Stimulated activated naive CD8-positive, alpha-beta T cell treated with anti-CD3 and anti-CD28 coated beads, Interleukin-15, amount 100 ng/mL, for 72 hours (primary cell): ENCODE measurements around the gene TMPRSS3.

ENCODE experiments used
- ATAC-seq: fragments of 150-1000 bp; cut with Tn5 transposase; 2 replicates; pipeline ENCODE4 v1.10.0; 2021; ENCODE audit warnings: mild to moderate bottlenecking, moderate library complexity
- DNase-seq, 2 donors: peaks; one replicate each; pipeline ENCODE4 v3.0.0; 2021 to 2022
- H3K27ac Mint-ChIP-seq, 2 donors: one replicate each; pipeline ENCODE4 v1.8.0; 2022; ENCODE audit warnings: mild to moderate bottlenecking in 2 of 2, mixed read lengths in 2 of 2, moderate library complexity in 2 of 2
- H3K27me3 Mint-ChIP-seq: one replicate; pipeline ENCODE4 v1.8.0; 2022; ENCODE audit warnings: mixed read lengths
- H3K4me1 Mint-ChIP-seq: one replicate; pipeline ENCODE4 v1.8.0; 2022; ENCODE audit warnings: mild to moderate bottlenecking, mixed read lengths
- H3K4me3 Mint-ChIP-seq, 2 donors: one replicate each; pipeline ENCODE4 v1.8.0; 2022; ENCODE audit warnings: mild to moderate bottlenecking in 2 of 2, mixed read lengths in 2 of 2, moderate library complexity in 1 of 2
- H3K9me3 Mint-ChIP-seq, 2 donors: one replicate each; pipeline ENCODE4 v1.8.0; 2022; ENCODE audit warnings: mixed read lengths in 2 of 2

TMPRSS3 gene

GRCh38 chr21:42365770-42366169 lies 30.1 kb downstream of the TMPRSS3 start:
- H3K27me3 Mint-ChIP-seq, result peaks cover 10% of the 10 kb centered on the region
- no peak overlapping the region for H3K4me3 Mint-ChIP-seq
- DNase-seq (no peak), ATAC-seq (no peak)
- peaks cover 63% of the 10 kb centered on the region for H3K4me1 Mint-ChIP-seq
- no peaks in the 10 kb centered on the region for H3K9me3 Mint-ChIP-seq
- peak overlapping the region in 1 of 2 donors; percentile 72 for H3K27ac Mint-ChIP-seq

- H3K27me3 Mint-ChIP-seq, result peaks cover 10% of the 10 kb centered on the region
- no peak overlapping the region for H3K4me3 Mint-ChIP-seq
- H3K27ac Mint-ChIP-seq, result peak overlapping the region in 1 of 2 donors; percentile 75
- peaks cover 52% of the 10 kb centered on the region for H3K4me1 Mint-ChIP-seq
- no peak for DNase-seq
- ATAC-seq, result no peak
- H3K9me3 Mint-ChIP-seq, result no peaks in the 10 kb centered on the region
Measured at GRCh38 chr21:42364304-42364865, 31.5 kb downstream of the TMPRSS3 start.

GRCh38 chr21:42363312-42363711 lies 32.5 kb downstream of the TMPRSS3 start:
- Mint-ChIP-seq H3K27ac (no peak overlapping the region), H3K27me3 (peaks cover 10% of the 10 kb centered on the region), H3K4me1 (peaks cover 44% of the 10 kb centered on the region), H3K4me3 (no peak overlapping the region), H3K9me3 (no peaks in the 10 kb centered on the region)
- DNase-seq, result no peak
- ATAC-seq, result no peak

- Mint-ChIP-seq H3K4me3 (no peak overlapping the region), H3K9me3 (no peaks in the 10 kb centered on the region), H3K4me1 (peaks cover 38% of the 10 kb centered on the region), H3K27me3 (peaks cover 10% of the 10 kb centered on the region), H3K27ac (peak overlapping the region in 1 of 2 donors; percentile 5)
- no peak for ATAC-seq
- DNase-seq, result no peak
Measured at GRCh38 chr21:42362700-42363099, 33.2 kb downstream of the TMPRSS3 start.

GRCh38 chr21:42362198-42362597 lies 33.7 kb downstream of the TMPRSS3 start:
- Mint-ChIP-seq H3K4me3 (no peak overlapping the region), H3K27ac (no peak overlapping the region), H3K27me3 (peaks cover 10% of the 10 kb centered on the region), H3K4me1 (peaks cover 33% of the 10 kb centered on the region), H3K9me3 (no peaks in the 10 kb centered on the region)
- DNase-seq (no peak), ATAC-seq (no peak)

GRCh38 chr21:42361286-42361685 lies 34.6 kb downstream of the TMPRSS3 start:
- peaks cover 33% of the 10 kb centered on the region for H3K4me1 Mint-ChIP-seq
- ATAC-seq (no peak), DNase-seq (no peak)
- no peak overlapping the region for H3K4me3 Mint-ChIP-seq
- no peak overlapping the region for H3K27ac Mint-ChIP-seq
- no peaks in the 10 kb centered on the region for H3K9me3 Mint-ChIP-seq
- H3K27me3 Mint-ChIP-seq, result peaks cover 10% of the 10 kb centered on the region

GRCh38 chr21:42360317-42360716 lies 35.5 kb downstream of the TMPRSS3 start:
- H3K4me3 Mint-ChIP-seq, result no peak overlapping the region
- ATAC-seq (no peak), DNase-seq (no peak)
- peaks cover 0 to 5% of the 10 kb centered on the region in 2 donors for H3K9me3 Mint-ChIP-seq
- no peak overlapping the region for H3K27ac Mint-ChIP-seq
- H3K4me1 Mint-ChIP-seq, result peaks cover 29% of the 10 kb centered on the region
- peaks cover 10% of the 10 kb centered on the region for H3K27me3 Mint-ChIP-seq

GRCh38 chr21:42358937-42359336 lies 36.9 kb downstream of the TMPRSS3 start:
- DNase-seq, result no peak
- no peak for ATAC-seq
- Mint-ChIP-seq H3K9me3 (peaks cover 4 to 15% of the 10 kb centered on the region in 2 donors), H3K4me3 (no peak overlapping the region), H3K4me1 (peaks cover 21% of the 10 kb centered on the region), H3K27ac (no peak overlapping the region), H3K27me3 (peaks cover 10% of the 10 kb centered on the region)

- H3K27ac Mint-ChIP-seq, result no peak overlapping the region
- H3K4me1 Mint-ChIP-seq, result peaks cover 14% of the 10 kb centered on the region
- H3K9me3 Mint-ChIP-seq, result peaks cover 9 to 21% of the 10 kb centered on the region in 2 donors
- peaks cover 10% of the 10 kb centered on the region for H3K27me3 Mint-ChIP-seq
- DNase-seq (no peak), ATAC-seq (no peak)
- H3K4me3 Mint-ChIP-seq, result no peak overlapping the region
Measured at GRCh38 chr21:42358261-42358660, 37.6 kb downstream of the TMPRSS3 start.

GRCh38 chr21:42357307-42357706 lies 38.5 kb downstream of the TMPRSS3 start:
- Mint-ChIP-seq H3K27me3 (peaks cover 7% of the 10 kb centered on the region), H3K4me1 (peaks cover 7% of the 10 kb centered on the region), H3K9me3 (peaks cover 9 to 26% of the 10 kb centered on the region in 2 donors), H3K27ac (no peak overlapping the region), H3K4me3 (no peak overlapping the region)
- ATAC-seq (no peak), DNase-seq (no peak)

- H3K27ac Mint-ChIP-seq, result no peak overlapping the region
- no peak for DNase-seq
- peaks cover under 1% of the 10 kb centered on the region for H3K27me3 Mint-ChIP-seq
- no peaks in the 10 kb centered on the region for H3K4me1 Mint-ChIP-seq
- peaks cover 9 to 26% of the 10 kb centered on the region in 2 donors for H3K9me3 Mint-ChIP-seq
- ATAC-seq, result no peak
- H3K4me3 Mint-ChIP-seq, result no peak overlapping the region
Measured at GRCh38 chr21:42356650-42357049, 39.2 kb downstream of the TMPRSS3 start.

GRCh38 chr21:42356046-42356445 lies 39.8 kb downstream of the TMPRSS3 start:
- H3K4me3 Mint-ChIP-seq, result no peak overlapping the region
- ATAC-seq (no peak), DNase-seq (no peak)
- peaks cover 9 to 26% of the 10 kb centered on the region in 2 donors for H3K9me3 Mint-ChIP-seq
- H3K27ac Mint-ChIP-seq, result no peak overlapping the region
- H3K4me1 Mint-ChIP-seq, result no peaks in the 10 kb centered on the region
- H3K27me3 Mint-ChIP-seq, result no peaks in the 10 kb centered on the region

- DNase-seq (no peak), ATAC-seq (no peak)
- peak overlapping the region in 1 of 2 donors; percentile 11 for H3K27ac Mint-ChIP-seq
- peaks cover 9 to 26% of the 10 kb centered on the region in 2 donors for H3K9me3 Mint-ChIP-seq
- H3K4me3 Mint-ChIP-seq, result no peak overlapping the region
- H3K4me1 Mint-ChIP-seq, result no peaks in the 10 kb centered on the region
- H3K27me3 Mint-ChIP-seq, result no peaks in the 10 kb centered on the region
Measured at GRCh38 chr21:42353623-42354022, 42.2 kb downstream of the TMPRSS3 start.

GRCh38 chr21:42352441-42353095 lies 43.3 kb downstream of the TMPRSS3 start:
- H3K4me1 Mint-ChIP-seq, result no peaks in the 10 kb centered on the region
- peaks cover 9 to 26% of the 10 kb centered on the region in 2 donors for H3K9me3 Mint-ChIP-seq
- DNase-seq (no peak), ATAC-seq (no peak)
- peak overlapping the region; percentile 38 to 86 for H3K27ac Mint-ChIP-seq
- no peaks in the 10 kb centered on the region for H3K27me3 Mint-ChIP-seq
- H3K4me3 Mint-ChIP-seq, result no peak overlapping the region

- Mint-ChIP-seq H3K27ac (peak overlapping the region in 1 of 2 donors; percentile 38), H3K4me3 (no peak overlapping the region), H3K9me3 (peaks cover 9 to 26% of the 10 kb centered on the region in 2 donors), H3K27me3 (no peaks in the 10 kb centered on the region), H3K4me1 (no peaks in the 10 kb centered on the region)
- ATAC-seq, result no peak
- no peak for DNase-seq
Measured at GRCh38 chr21:42351626-42352440, 44.0 kb downstream of the TMPRSS3 start.

- no peaks in the 10 kb centered on the region for H3K27me3 Mint-ChIP-seq
- ATAC-seq, result no peak
- no peak within 1 kb of the TSS for H3K27ac Mint-ChIP-seq
- no peaks in the 10 kb centered on the region for H3K4me1 Mint-ChIP-seq
- no peak for DNase-seq
- H3K9me3 Mint-ChIP-seq, result peaks cover 9 to 26% of the 10 kb centered on the region in 2 donors
- no peak within 1 kb of the TSS for H3K4me3 Mint-ChIP-seq
Measured at GRCh38 chr21:42350927-42351426, 44.9 kb downstream of the TMPRSS3 start, which contains the start of gene TFF2. TFF2 (minus strand) TSS chr21:42350994; CDS start chr21:42350957, 37 bp downstream.
